GM12874 (cell line): ENCODE results near the gene DNAI2.

Experiments
- CTCF ChIP-seq: IDR thresholded peaks from 2 replicates; pipeline ENCODE4 v1.5.1; 2011; ENCODE audit warnings: low read depth, mild to moderate bottlenecking, control low read depth, low read length, moderate library complexity; ENCODE audit not compliant: insufficient read depth

The DNAI2 gene

GRCh38 chr17:74361230-74362068 is 87.4 kb downstream of the DNAI2 start, which contains the start of gene BTBD17:
TSS of gene BTBD17 (minus strand) at chr17:74361868. CDS start at chr17:74361819, 49 bp downstream.
- TF ChIP-seq CTCF = peak; percentile 77

GRCh38 chr17:74362069-74362405 is 88.0 kb downstream of the DNAI2 start:
- no peak for TF ChIP-seq CTCF

GRCh38 chr17:74362810-74363498 is 88.9 kb downstream of the DNAI2 start:
- TF ChIP-seq CTCF = no peak
